Right cardiac atrium (tissue), 5 donors: ENCODE results near the gene MCC. TPM values are rescaled to one million over a fixed set of nuclear protein-coding genes. Genes with fewer than 3 reads are reported as not detected.

Experiments
- ATAC-seq, 2 donors: fragments of 200-7000 bp; cut with Tn5 transposase; one replicate each; pipeline versions ENCODE4 v1.8.0 to v1.9.1; 2020; ENCODE audit warnings: moderate library complexity in 2 of 2, mild to moderate bottlenecking in 1 of 2
- DNase-seq, 3 donors: peaks; one replicate each; pipeline ENCODE4 v3.0.0-alpha.2; 2020
- H3K27ac ChIP-seq: one replicate; pipeline ENCODE4 v1.5.1; 2013; ENCODE audit warnings: mild to moderate bottlenecking, low read length, control low read depth, moderate library complexity
- H3K27me3 ChIP-seq: one replicate; pipeline ENCODE4 v1.6.1; 2013; ENCODE audit not compliant: control insufficient read depth, insufficient read depth
- H3K4me1 ChIP-seq: one replicate; pipeline ENCODE4 v1.6.1; 2013; ENCODE audit warnings: low read length; ENCODE audit not compliant: control insufficient read depth, insufficient read depth
- H3K4me3 ChIP-seq: one replicate; pipeline ENCODE4 v1.5.1; 2013; ENCODE audit warnings: low read length, control low read depth
- H3K9me3 ChIP-seq: one replicate; pipeline ENCODE4 v1.6.1; 2013; ENCODE audit warnings: low read length; ENCODE audit not compliant: control insufficient read depth
- WGBS: extraction: QIAGEN DNeasy Blood & Tissue Kit; methylation state at CpG from one replicate; pipeline ENCODE4 v1.1.7; 2013; 5-methylcytosine and 5-hydroxymethylcytosine counted together
- intact Hi-C, 4 donors: fragments of 100-400 bp; cut with DNase I; formaldehyde crosslinking; loops; one replicate each; pipeline versions ENCODE4 v1.11.0 to v1.14.0; 2022 to 2023
- polyA plus RNA-seq: library from polyadenylated mRNA; stranded (reverse); fragments of 200-250 nt; gene quantifications from one replicate; pipeline ENCODE4 v1.2.3, GENCODE V29; 2013
- total RNA-seq, 4 donors: library from RNA; stranded (reverse); fragmentation: NEBNext Ultra II Directional; extraction: Animal tissue kit (Norgen Biotek cat#: 25700); gene quantifications; one replicate each; pipeline ENCODE4 v1.2.1, GENCODE V29; 2021
- donor health status: healthy with polysubstance abuse.
- donor health status: DM: no; HTN: yes; CAD: no.
- donor health status: DM: no; HTN: no; CAD: no.
- donor health status: DM: no; HTN: yes; CAD: no; lungs with severe emphysema.
- donor health status: DM: yes; HTN: yes; CAD: no.

The MCC gene
- total and polyA plus RNA-seq, 5 donors, result 6.9 to 33.6 (median 27.0) TPM

DNA sequence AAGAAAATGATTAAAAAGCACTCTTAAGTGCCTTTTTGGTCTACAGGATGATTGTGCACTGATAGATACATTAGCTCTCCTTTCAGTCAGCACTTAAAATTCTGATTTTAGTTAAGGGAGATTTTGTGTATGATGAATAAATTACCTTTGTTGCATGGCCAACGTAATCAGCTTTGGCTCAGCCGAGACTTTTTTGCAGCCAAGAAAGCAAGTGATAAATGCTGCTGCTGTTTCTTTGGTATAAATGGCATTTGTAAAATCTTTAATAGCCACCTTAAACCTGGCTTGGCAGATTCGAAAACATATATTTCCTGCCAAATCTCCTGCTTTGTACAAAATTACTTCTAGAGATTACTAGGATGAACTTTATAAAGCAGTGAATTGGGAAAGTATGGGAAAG, 364.0 kb downstream of the MCC start:
- Histone ChIP-seq H3K9me3 (no peaks in the 10 kb centered on the region), H3K27ac (no peak overlapping the region), H3K4me1 (peaks cover 22% of the 10 kb centered on the region), H3K4me3 (no peak overlapping the region), H3K27me3 (no peaks in the 10 kb centered on the region)
- 36% methylated on average over 3 of the region's 3 CpGs for WGBS
- intact Hi-C loops, result no loop called here
- DNase-seq (no peak), ATAC-seq (no peak)

DNA sequence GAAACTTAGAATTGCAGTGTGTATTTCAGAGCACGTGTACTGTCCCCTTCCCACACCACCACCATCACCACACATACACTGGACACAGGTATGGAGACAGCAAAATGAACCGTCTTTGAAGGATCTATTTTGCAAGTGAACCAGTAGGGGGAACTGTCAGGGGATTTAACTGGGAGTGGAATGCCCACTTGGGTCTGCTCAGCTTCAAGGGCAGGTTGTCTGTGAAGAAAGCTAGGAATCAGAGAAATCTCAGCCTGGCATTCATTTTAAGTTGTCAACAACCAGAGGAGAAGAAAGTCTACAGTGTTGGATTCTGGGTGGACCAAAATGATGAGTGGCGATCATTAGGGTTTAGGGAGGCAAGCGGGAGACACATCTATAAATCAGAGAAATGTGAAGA, 364.6 kb downstream of the MCC start:
- Histone ChIP-seq H3K27me3 (no peaks in the 10 kb centered on the region), H3K4me3 (no peak overlapping the region), H3K9me3 (no peaks in the 10 kb centered on the region), H3K27ac (no peak overlapping the region), H3K4me1 (peaks cover 29% of the 10 kb centered on the region)
- 81% methylated on average over 4 of the region's 4 CpGs for WGBS
- DNase-seq, result no peak
- intact Hi-C loops, result no loop called here
- no peak for ATAC-seq

DNA sequence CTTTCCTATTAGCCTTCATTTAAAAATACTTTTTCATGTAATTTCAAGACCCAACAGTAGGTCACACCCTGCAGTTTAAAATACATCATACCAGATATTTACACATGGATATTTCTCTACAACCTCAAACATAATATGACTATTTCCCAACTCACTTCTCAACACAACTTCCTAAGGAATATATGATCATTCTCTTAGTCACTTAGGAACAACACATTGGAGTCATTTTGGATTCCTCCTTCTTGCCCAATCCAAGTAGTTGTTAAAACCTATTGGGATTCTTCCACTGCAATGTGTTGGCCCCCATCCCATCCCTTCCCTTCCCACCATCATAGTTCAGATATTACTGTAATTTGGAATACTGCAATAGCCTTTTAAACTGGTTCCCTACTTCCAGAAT, 366.2 kb downstream of the MCC start:
- ATAC-seq (peak in 1 of 2 donors; percentile 32), DNase-seq (peak in 2 of 3 donors; percentile 70 to 74)
- Histone ChIP-seq H3K4me3 (no peak overlapping the region), H3K9me3 (no peaks in the 10 kb centered on the region), H3K4me1 (peaks cover 31% of the 10 kb centered on the region), H3K27ac (no peak overlapping the region), H3K27me3 (no peaks in the 10 kb centered on the region)
- intact Hi-C loops, result no loop called here

DNA sequence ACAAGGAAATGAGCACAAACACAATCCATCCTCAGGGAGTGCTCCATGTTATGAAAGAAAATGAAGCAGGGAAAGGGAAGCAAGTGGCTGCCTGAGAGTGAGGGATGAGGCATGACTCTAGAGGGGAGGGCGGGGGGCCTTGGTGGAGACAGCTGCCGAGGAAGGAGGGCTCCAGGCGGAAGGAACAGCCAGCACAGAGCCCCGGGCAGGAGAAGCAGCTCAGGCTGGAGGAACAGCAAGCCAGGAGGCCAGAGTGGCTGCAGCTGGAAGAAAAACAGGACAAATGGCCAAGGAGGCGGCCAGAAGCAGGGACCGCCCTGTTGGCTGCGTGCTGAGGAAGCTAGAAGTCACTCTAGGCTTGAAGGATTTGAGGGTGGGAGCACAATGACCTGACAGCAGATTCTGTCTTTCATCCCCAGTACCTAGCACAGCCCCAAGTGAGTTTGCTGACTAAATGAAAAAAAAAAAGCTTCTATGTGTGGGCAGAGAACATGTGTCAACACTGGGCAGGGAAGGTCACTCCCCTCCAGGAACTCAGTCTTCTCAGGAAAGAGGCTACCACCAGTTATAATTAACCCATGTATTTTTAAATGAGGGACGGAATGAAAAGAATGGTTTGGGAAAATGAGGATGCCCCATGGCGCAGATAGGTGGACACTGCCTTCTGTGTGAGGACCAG, 368.9 kb downstream of the MCC start:
- WGBS, result 41% methylated on average over 9 of the region's 9 CpGs
- H3K27ac ChIP-seq, result peak overlapping the region; percentile 47
- H3K4me1 ChIP-seq, result peaks cover 26% of the 10 kb centered on the region
- intact Hi-C loops, result no loop called here
- H3K4me3 ChIP-seq, result no peak overlapping the region
- no peaks in the 10 kb centered on the region for H3K27me3 ChIP-seq
- no peaks in the 10 kb centered on the region for H3K9me3 ChIP-seq
- DNase-seq (peak; percentile 76 to 93 (median 92)), ATAC-seq (peak; percentile 89 to 92)

DNA sequence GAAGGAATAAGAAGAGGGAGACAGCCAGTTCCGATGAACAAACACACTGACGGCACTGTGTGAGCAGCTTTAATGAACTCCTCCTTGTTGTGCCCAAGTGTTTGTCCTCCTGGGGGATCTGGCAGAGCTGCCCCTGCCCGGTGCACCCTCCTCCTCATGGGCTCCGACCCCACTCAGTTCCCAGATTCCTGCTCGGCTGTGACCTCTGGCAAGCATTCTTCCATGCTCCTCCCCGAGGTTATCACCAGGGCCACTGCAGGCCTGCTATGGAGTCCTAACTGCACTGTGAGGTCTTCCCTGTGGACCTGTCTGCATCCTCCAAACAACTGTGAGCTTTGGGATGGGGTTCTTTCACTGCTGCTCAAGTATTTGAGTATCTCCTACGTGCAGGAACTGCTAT, 369.5 kb downstream of the MCC start:
- intact Hi-C loops, result no loop called here
- 28% methylated on average over 7 of the region's 7 CpGs for WGBS
- H3K27ac ChIP-seq, result peak overlapping the region; percentile 47
- no peaks in the 10 kb centered on the region for H3K27me3 ChIP-seq
- no peak overlapping the region for H3K4me3 ChIP-seq
- H3K9me3 ChIP-seq, result no peaks in the 10 kb centered on the region
- ATAC-seq (peak; percentile 44 to 56), DNase-seq (peak in 2 of 3 donors; percentile 66 to 71)
- H3K4me1 ChIP-seq, result peaks cover 26% of the 10 kb centered on the region

DNA sequence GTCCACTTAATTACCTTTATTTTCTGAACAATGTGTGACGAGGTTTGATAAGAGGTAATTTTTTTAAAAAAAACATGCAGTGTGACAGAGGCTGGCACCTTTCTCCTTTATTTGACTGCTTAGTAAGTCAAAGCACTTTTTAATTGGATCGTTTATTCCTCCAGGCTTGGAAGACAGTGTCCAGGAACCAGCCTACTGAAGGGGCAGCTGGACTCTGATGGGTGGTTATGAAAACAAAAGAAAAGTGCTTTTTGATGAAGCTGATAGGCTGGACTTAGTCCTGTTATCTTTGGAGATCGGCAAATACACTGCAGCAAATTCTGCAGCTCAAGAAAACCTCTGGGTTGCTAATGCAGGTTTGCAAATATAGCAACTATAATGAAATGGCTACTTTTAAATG, 370.0 kb downstream of the MCC start:
- WGBS, result 64% methylated on average over 3 of the region's 3 CpGs
- intact Hi-C loops, result no loop called here
- DNase-seq, result no peak
- no peak overlapping the region for H3K27ac ChIP-seq
- H3K9me3 ChIP-seq, result no peaks in the 10 kb centered on the region
- ATAC-seq, result no peak
- H3K4me1 ChIP-seq, result peaks cover 23% of the 10 kb centered on the region
- H3K27me3 ChIP-seq, result no peaks in the 10 kb centered on the region
- no peak overlapping the region for H3K4me3 ChIP-seq

DNA sequence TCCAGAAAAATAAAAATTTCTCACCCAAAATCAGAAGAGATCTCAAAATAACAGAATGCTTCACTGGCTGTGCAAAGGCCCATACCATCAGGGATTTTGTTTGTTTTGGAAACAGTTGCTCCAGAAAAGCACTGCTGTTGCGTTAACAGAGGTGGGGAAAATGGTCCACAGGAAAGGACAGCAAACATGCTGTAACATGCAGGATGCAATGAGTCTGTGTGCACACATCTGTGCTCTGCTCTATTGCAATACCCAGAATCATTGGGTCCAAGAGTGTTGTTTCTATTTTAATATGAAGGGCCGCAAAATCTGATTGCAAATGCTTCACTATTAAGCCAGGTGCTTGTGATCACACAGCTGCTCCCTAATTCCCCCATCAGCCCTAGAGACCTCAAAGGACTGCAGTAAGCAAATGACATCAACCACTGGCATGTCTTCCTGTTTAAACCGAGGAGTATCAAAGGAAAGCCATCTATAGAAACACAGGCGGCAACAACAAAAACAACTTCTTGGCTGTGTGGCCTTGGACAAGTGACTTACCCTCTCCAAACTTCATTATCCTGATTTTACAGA, 370.6 kb downstream of the MCC start:
- intact Hi-C loops, result no loop called here
- Histone ChIP-seq H3K4me3 (no peak overlapping the region), H3K27ac (no peak overlapping the region), H3K9me3 (no peaks in the 10 kb centered on the region), H3K4me1 (peaks cover 26% of the 10 kb centered on the region), H3K27me3 (no peaks in the 10 kb centered on the region)
- 52% methylated on average over 4 of the region's 4 CpGs for WGBS
- DNase-seq (no peak), ATAC-seq (no peak)

DNA sequence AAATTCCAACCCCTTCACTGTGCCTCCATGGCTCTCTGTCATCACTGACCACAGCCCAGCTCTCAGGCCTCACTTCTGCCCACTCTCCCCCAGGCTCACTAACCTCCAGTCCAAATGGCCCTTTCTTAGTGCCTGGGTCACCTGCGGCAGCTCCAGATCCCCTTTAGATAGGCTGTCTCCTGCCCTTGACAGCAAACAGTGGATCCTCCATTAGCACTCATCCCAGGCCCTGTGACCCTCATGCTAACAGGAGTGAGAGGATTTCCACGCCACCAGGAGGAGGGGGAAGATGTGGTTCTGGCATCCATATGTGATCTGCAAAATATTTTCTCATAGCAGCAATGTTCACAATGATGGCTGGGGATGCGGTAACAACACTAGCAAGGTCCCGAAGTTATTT, 372.3 kb downstream of the MCC start:
- Histone ChIP-seq H3K9me3 (no peaks in the 10 kb centered on the region), H3K4me1 (peaks cover 30% of the 10 kb centered on the region), H3K4me3 (no peak overlapping the region), H3K27ac (no peak overlapping the region), H3K27me3 (no peaks in the 10 kb centered on the region)
- DNase-seq, result no peak
- intact Hi-C loops, result no loop called here
- WGBS, result 93% methylated on average over 4 of the region's 4 CpGs
- no peak for ATAC-seq

DNA sequence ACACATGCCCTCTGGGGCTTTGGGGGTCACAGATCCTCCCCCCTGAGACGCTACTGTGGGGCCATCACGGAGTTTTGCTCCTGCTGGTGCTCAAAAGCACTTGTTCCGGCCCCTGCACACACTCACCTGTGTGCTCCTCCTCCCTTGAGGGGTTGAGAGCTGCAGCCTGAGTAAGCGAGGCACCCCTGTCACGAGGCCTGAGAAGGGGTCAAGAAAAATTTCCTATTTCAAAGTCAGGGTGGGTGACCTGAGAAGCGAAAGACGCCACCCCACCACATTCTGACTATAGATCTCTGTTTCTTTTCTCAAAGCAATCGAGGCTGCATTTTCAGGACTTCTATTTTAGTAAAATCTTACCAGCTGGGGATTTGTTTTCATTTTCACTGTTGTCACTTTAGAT, 373.2 kb downstream of the MCC start:
- Histone ChIP-seq H3K27me3 (no peaks in the 10 kb centered on the region), H3K4me1 (peaks cover 25% of the 10 kb centered on the region), H3K4me3 (no peak overlapping the region), H3K27ac (no peak overlapping the region), H3K9me3 (no peaks in the 10 kb centered on the region)
- DNase-seq, result no peak
- intact Hi-C loops, result no loop called here
- no peak for ATAC-seq
- WGBS, result 84% methylated on average over 8 of the region's 8 CpGs

DNA sequence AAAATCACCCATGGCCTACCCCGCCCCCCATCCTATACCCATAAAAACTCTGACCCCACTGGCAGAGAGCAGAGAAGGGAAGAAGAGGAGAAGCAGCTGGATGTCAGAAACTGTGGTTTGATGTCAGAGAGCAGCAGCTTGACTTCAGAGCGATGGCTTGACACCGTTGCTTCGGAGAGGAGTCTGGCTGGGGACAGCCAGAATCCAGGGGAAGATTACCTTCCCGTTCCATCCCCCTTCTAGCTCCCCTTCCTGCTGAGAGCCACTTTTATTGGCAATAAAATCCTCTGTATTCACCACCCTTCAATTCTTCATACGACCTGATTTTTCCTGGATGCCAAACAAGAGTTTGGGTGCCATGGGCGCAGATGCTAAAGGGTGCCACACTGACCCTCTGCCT, 373.7 kb downstream of the MCC start:
- ATAC-seq (no peak), DNase-seq (no peak)
- Histone ChIP-seq H3K4me1 (peaks cover 21% of the 10 kb centered on the region), H3K27ac (no peak overlapping the region), H3K27me3 (no peaks in the 10 kb centered on the region), H3K4me3 (no peak overlapping the region), H3K9me3 (no peaks in the 10 kb centered on the region)
- intact Hi-C loops, result no loop called here
- WGBS, result 98% methylated on average over 7 of the region's 7 CpGs

DNA sequence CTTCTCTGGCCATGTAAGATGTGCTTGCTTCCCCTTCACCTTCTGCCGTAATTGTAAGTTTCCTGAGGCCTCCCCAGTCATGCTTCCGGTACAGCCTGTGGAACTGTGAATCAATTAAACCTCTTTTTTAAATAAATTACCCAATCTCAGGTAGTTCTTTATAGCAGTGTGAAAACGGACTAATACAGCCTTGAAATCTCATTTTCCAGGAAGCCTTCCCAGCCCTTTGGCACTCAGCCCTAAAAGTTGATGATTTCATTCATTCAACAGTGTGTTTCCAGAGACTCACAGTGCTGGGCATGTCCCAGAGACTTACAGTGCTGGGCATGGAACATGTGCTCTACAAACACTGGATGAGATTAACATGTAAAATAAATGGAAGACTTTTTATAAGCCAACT, 375.8 kb downstream of the MCC start:
- no peaks in the 10 kb centered on the region for H3K9me3 ChIP-seq
- ATAC-seq, result peak; percentile 74 to 82
- H3K4me1 ChIP-seq, result peaks cover 9% of the 10 kb centered on the region
- WGBS, result 57% methylated on average over 3 of the region's 3 CpGs
- H3K4me3 ChIP-seq, result no peak overlapping the region
- H3K27ac ChIP-seq, result no peak overlapping the region
- no peaks in the 10 kb centered on the region for H3K27me3 ChIP-seq
- DNase-seq, result peak in 2 of 3 donors; percentile 43 to 66
- intact Hi-C loops, result no loop called here

DNA sequence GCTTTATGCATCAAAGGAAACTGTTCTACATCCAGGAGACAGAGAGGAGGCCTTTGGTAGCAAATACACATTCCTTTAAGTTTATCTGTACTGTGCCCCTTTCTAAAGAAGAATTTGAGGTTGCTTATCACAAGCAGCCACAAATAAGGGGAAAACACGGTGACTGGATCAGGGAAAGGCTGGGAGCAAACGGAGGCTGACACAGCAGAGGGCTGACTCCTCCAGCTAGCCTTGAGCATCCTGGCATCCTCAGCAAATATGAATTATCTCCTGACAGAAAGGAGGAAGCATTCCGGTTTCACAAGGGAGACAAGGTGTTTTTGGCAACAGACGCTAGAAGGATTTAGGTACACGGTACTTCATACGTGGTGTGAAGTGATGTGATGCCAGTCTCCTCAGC, 378.1 kb downstream of the MCC start:
- WGBS, result 71% methylated on average over 6 of the region's 6 CpGs
- no peaks in the 10 kb centered on the region for H3K27me3 ChIP-seq
- DNase-seq, result no peak
- no peak for ATAC-seq
- no peaks in the 10 kb centered on the region for H3K9me3 ChIP-seq
- no peak overlapping the region for H3K27ac ChIP-seq
- peaks cover 9% of the 10 kb centered on the region for H3K4me1 ChIP-seq
- H3K4me3 ChIP-seq, result no peak overlapping the region
- intact Hi-C loops, result no loop called here
